ENCODE data around the gene XRN2. TPM values are rescaled to one million over a fixed set of nuclear protein-coding genes. Genes with fewer than 3 reads are reported as not detected.

Gene XRN2
- polyA plus RNA-seq, 3 donors = 89.3 to 108 (median 96.8) TPM

GRCh38 chr20:21286775-21287174 lies 16.4 kb upstream of the XRN2 start:
- DNase-seq (ENCODE audit: extremely low read depth in 1 of 11, low read depth in 9 of 11, low spot score in 4 of 11) = no peak

GRCh38 chr20:21288587-21289370 lies 14.4 kb upstream of the XRN2 start:
- no peak for DNase-seq (ENCODE audit: extremely low read depth in 1 of 11, low read depth in 9 of 11, low spot score in 4 of 11)

GRCh38 chr20:21289651-21290050 lies 13.5 kb upstream of the XRN2 start:
- DNase-seq (ENCODE audit: extremely low read depth in 1 of 11, low read depth in 9 of 11, low spot score in 4 of 11) = no peak

GRCh38 chr20:21291026-21291425 lies 12.1 kb upstream of the XRN2 start:
- no peak for DNase-seq (ENCODE audit: extremely low read depth in 1 of 11, low read depth in 9 of 11, low spot score in 4 of 11)

GRCh38 chr20:21294755-21295154 lies 8.4 kb upstream of the XRN2 start:
- DNase-seq (ENCODE audit: extremely low read depth in 1 of 11, low read depth in 9 of 11, low spot score in 4 of 11) = no peak

- DNase-seq (ENCODE audit: extremely low read depth in 1 of 11, low read depth in 9 of 11, low spot score in 4 of 11) = peak in 1 of 11 donors; percentile 7
Measured at GRCh38 chr20:21301940-21302663, 1.0 kb upstream of the XRN2 start.

- peak in 1 of 11 donors; percentile 23 for DNase-seq (ENCODE audit: extremely low read depth in 1 of 11, low read depth in 9 of 11, low spot score in 4 of 11)
Measured at GRCh38 chr20:21302664-21303060, 469 bp upstream of the XRN2 start.

- peak in 5 of 11 donors; percentile 7 to 37 (median 12) for DNase-seq (ENCODE audit: extremely low read depth in 1 of 11, low read depth in 9 of 11, low spot score in 4 of 11)
Measured at GRCh38 chr20:21303872-21304586, 898 bp downstream of the XRN2 start.

- DNase-seq (ENCODE audit: extremely low read depth in 1 of 11, low read depth in 9 of 11, low spot score in 4 of 11) = no peak
Measured at GRCh38 chr20:21308340-21308739, 5.2 kb downstream of the XRN2 start.

GRCh38 chr20:21309678-21310467 lies 6.7 kb downstream of the XRN2 start:
- no peak for DNase-seq (ENCODE audit: extremely low read depth in 1 of 11, low read depth in 9 of 11, low spot score in 4 of 11)

- no peak for DNase-seq (ENCODE audit: extremely low read depth in 1 of 11, low read depth in 9 of 11, low spot score in 4 of 11)
Measured at GRCh38 chr20:21312813-21313474, 9.8 kb downstream of the XRN2 start.

GRCh38 chr20:21315138-21315537 lies 12.0 kb downstream of the XRN2 start:
- no peak for DNase-seq (ENCODE audit: extremely low read depth in 1 of 11, low read depth in 9 of 11, low spot score in 4 of 11)

GRCh38 chr20:21322083-21322710 lies 19.1 kb downstream of the XRN2 start:
- no peak for DNase-seq (ENCODE audit: extremely low read depth in 1 of 11, low read depth in 9 of 11, low spot score in 4 of 11)

- DNase-seq (ENCODE audit: extremely low read depth in 1 of 11, low read depth in 9 of 11, low spot score in 4 of 11) = no peak
Measured at GRCh38 chr20:21322921-21323331, 19.8 kb downstream of the XRN2 start.

- DNase-seq (ENCODE audit: extremely low read depth in 1 of 11, low read depth in 9 of 11, low spot score in 4 of 11) = no peak
Measured at GRCh38 chr20:21323640-21324039, 20.5 kb downstream of the XRN2 start.

GRCh38 chr20:21324126-21324525 lies 21.0 kb downstream of the XRN2 start:
- no peak for DNase-seq (ENCODE audit: extremely low read depth in 1 of 11, low read depth in 9 of 11, low spot score in 4 of 11)

- DNase-seq (ENCODE audit: extremely low read depth in 1 of 11, low read depth in 9 of 11, low spot score in 4 of 11) = no peak
Measured at GRCh38 chr20:21325296-21325695, 22.2 kb downstream of the XRN2 start.

- no peak for DNase-seq (ENCODE audit: extremely low read depth in 1 of 11, low read depth in 9 of 11, low spot score in 4 of 11)
Measured at GRCh38 chr20:21326700-21327099, 23.6 kb downstream of the XRN2 start.

All from renal cortex interstitium (tissue), 11 donors.